Uterus (tissue), 4 donors: Measurements from ENCODE around the gene KDM8. TPM values are rescaled to one million over a fixed set of nuclear protein-coding genes. Genes with fewer than 3 reads are reported as not detected.
A peak's percentile ranks its signal among the peaks of the same experiment; 100 is the strongest.

ENCODE experiments used
- DNase-seq, 2 donors: peaks; one replicate each; pipeline ENCODE4 v3.0.0-alpha.2; 2019 to 2020
- H3K27ac ChIP-seq, 2 donors: fragments of 200-600 bp; sonication (generic); 1 replicate in 1 of 2; 2 replicates in 1 of 2; pipeline ENCODE4 v1.5.1; 2016 to 2018
- H3K27me3 ChIP-seq, 2 donors: fragments of 200-600 bp; sonication (generic); one replicate each; pipeline ENCODE4 v1.5.1; 2018 to 2019; ENCODE audit warnings: control low read depth in 1 of 2
- H3K36me3 ChIP-seq, 2 donors: fragments of 200-600 bp; sonication (generic); one replicate each; pipeline ENCODE4 v1.5.1; 2019; ENCODE audit warnings: control low read depth in 1 of 2
- H3K4me1 ChIP-seq, 2 donors: fragments of 200-600 bp; sonication (generic); one replicate each; pipeline ENCODE4 v1.5.1; 2018 to 2019; ENCODE audit warnings: control low read depth in 1 of 2
- H3K4me3 ChIP-seq, 2 donors: fragments of 200-600 bp; sonication (generic); 1 replicate in 1 of 2; 2 replicates in 1 of 2; pipeline ENCODE4 v1.5.1; 2018 to 2019; ENCODE audit warnings: mild to moderate bottlenecking in 1 of 2
- H3K9me3 ChIP-seq, 2 donors: fragments of 200-600 bp; sonication (generic); one replicate each; pipeline ENCODE4 v1.5.1; 2019; ENCODE audit warnings: control low read depth in 1 of 2
- CTCF ChIP-seq, 4 experiments: fragments of 200-600 bp in 2 of 4; fragments of 450-650 bp in 2 of 4; sonication (generic) in 2 of 4; IDR thresholded peaks; one replicate each; pipeline ENCODE4 v1.5.1; 2016 to 2019; ENCODE audit warnings: antibody characterized with exemption in 4 of 4, mild to moderate bottlenecking in 2 of 4, moderate library complexity in 1 of 4
- POLR2A ChIP-seq, 2 donors: fragments of 450-650 bp; IDR thresholded peaks; one replicate each; pipeline ENCODE4 v1.6.1; 2016; ENCODE audit warnings: antibody characterized with exemption in 2 of 2, mild to moderate bottlenecking in 1 of 2, moderate library complexity in 1 of 2
- intact Hi-C: fragments of 100-400 bp; cut with DNase I; formaldehyde crosslinking; loops from one replicate; pipeline ENCODE4 v1.15.1; 2023; ENCODE audit warnings: low total_unique reads
- total RNA-seq, 4 donors: library from RNA; depleted of rRNA in 3 of 4; stranded (reverse); fragments of >200 nt in 3 of 4; gene quantifications; one replicate each; pipeline versions ENCODE4 v1.1.0 to v1.2.4, GENCODE V29; 2014 to 2023
- donor health status: DM: yes; HTN: yes; CAD: no.

Gene KDM8
- total RNA-seq, 4 donors from 2014 or later: 4.1 to 31.0 (median 11.5) TPM; not detected in 1

GRCh38 chr16:27239906-27240655 lies 36.8 kb downstream of the KDM8 start:
- no peaks in the 10 kb centered on the region for H3K9me3 ChIP-seq
- TF ChIP-seq POLR2A (IDR thresholded peaks at IDR 0.05) (no peak), CTCF (IDR thresholded peaks at IDR 0.05) (no peak)
- peak overlapping the region in 1 of 2 donors; percentile 49 for H3K27ac ChIP-seq
- DNase-seq: peak in 1 of 2 donors; percentile 12
- intact Hi-C loops: loop anchor here (10.0 kb wide), 2 partner anchors 85 to 125 kb away; no protein-coding TSS in a partner anchor
- peaks cover 6 to 24% of the 10 kb centered on the region in 2 donors for H3K4me1 ChIP-seq
- no peak overlapping the region for H3K4me3 ChIP-seq
- H3K36me3 ChIP-seq: no peaks in the 10 kb centered on the region
- no peaks in the 10 kb centered on the region for H3K27me3 ChIP-seq

GRCh38 chr16:27240948-27241531 lies 37.7 kb downstream of the KDM8 start:
- peak in 1 of 2 donors; percentile 30 for DNase-seq
- TF ChIP-seq CTCF (IDR thresholded peaks at IDR 0.05) (no peak), POLR2A (IDR thresholded peaks at IDR 0.05) (no peak)
- Histone ChIP-seq H3K36me3 (no peaks in the 10 kb centered on the region), H3K4me3 (no peak overlapping the region), H3K9me3 (no peaks in the 10 kb centered on the region), H3K27me3 (no peaks in the 10 kb centered on the region), H3K4me1 (peaks cover 6 to 25% of the 10 kb centered on the region in 2 donors), H3K27ac (peak overlapping the region; percentile 82 to 87)
- intact Hi-C loops: loop anchor here (10.0 kb wide), 1 partner anchor 84 kb away; no protein-coding TSS in a partner anchor

GRCh38 chr16:27241658-27242057 lies 38.3 kb downstream of the KDM8 start:
- intact Hi-C loops: loop anchor here (10.0 kb wide), 1 partner anchor 83 kb away; no protein-coding TSS in a partner anchor
- no peaks in the 10 kb centered on the region for H3K27me3 ChIP-seq
- no peak overlapping the region for H3K4me3 ChIP-seq
- H3K36me3 ChIP-seq: no peaks in the 10 kb centered on the region
- peak in 1 of 2 donors; percentile 7 for DNase-seq
- TF ChIP-seq POLR2A (IDR thresholded peaks at IDR 0.05): no peak
- TF ChIP-seq CTCF (IDR thresholded peaks at IDR 0.05): no peak
- no peaks in the 10 kb centered on the region for H3K9me3 ChIP-seq
- peak overlapping the region; percentile 82 to 87 for H3K27ac ChIP-seq
- H3K4me1 ChIP-seq: peaks cover 6 to 25% of the 10 kb centered on the region in 2 donors

- peak overlapping the region; percentile 82 to 87 for H3K27ac ChIP-seq
- peaks cover 6 to 25% of the 10 kb centered on the region in 2 donors for H3K4me1 ChIP-seq
- no peak overlapping the region for H3K4me3 ChIP-seq
- no peaks in the 10 kb centered on the region for H3K27me3 ChIP-seq
- no peaks in the 10 kb centered on the region for H3K9me3 ChIP-seq
- intact Hi-C loops: loop anchor here (10.0 kb wide), 1 partner anchor 82 kb away; no protein-coding TSS in a partner anchor
- TF ChIP-seq POLR2A (IDR thresholded peaks at IDR 0.05): no peak
- no peak for TF ChIP-seq CTCF (IDR thresholded peaks at IDR 0.05)
- no peak for DNase-seq
- H3K36me3 ChIP-seq: no peaks in the 10 kb centered on the region
Measured at GRCh38 chr16:27242398-27242797, 39.1 kb downstream of the KDM8 start.
